Loucy (cell line): ENCODE results near the gene CAPN14.

Experiments used
- H2AFZ ChIP-seq: fragments of 200-600 bp; sonication (generic); 2 replicates; pipeline ENCODE4 v1.6.0; 2016; ENCODE audit warnings: antibody characterized with exemption, mild to moderate bottlenecking, low read length, moderate library complexity
- H3F3A ChIP-seq: fragments of 200-600 bp; 2 replicates; pipeline ENCODE4 v1.6.0; 2016; ENCODE audit warnings: antibody characterized with exemption, low read depth, mild to moderate bottlenecking
- H3K27me3 ChIP-seq: fragments of 200-600 bp; sonication (generic); 2 replicates; pipeline ENCODE4 v1.6.1; 2014; ENCODE audit warnings: low read length, mild to moderate bottlenecking; ENCODE audit not compliant: insufficient read depth, poor library complexity, severe bottlenecking
- H3K36me3 ChIP-seq: fragments of 200-600 bp; sonication (generic); 2 replicates; pipeline ENCODE4 v1.6.1; 2016; ENCODE audit warnings: low read length; ENCODE audit not compliant: insufficient read depth
- H3K4me1 ChIP-seq: fragments of 200-600 bp; sonication (generic); 2 replicates; pipeline ENCODE4 v1.5.1; 2014; ENCODE audit warnings: low read length, mild to moderate bottlenecking; ENCODE audit not compliant: insufficient read depth, poor library complexity, severe bottlenecking
- H3K4me2 ChIP-seq: fragments of 200-600 bp; sonication (generic); 2 replicates; pipeline ENCODE4 v1.6.0; 2014; ENCODE audit warnings: antibody characterized with exemption, low read length, low read depth, mild to moderate bottlenecking; ENCODE audit not compliant: poor library complexity, severe bottlenecking
- H3K4me3 ChIP-seq: fragments of 200-600 bp; sonication (generic); 2 replicates; pipeline ENCODE4 v1.5.1; 2014; ENCODE audit warnings: low read length, mild to moderate bottlenecking, mixed read lengths; ENCODE audit not compliant: poor library complexity, severe bottlenecking
- H3K79me2 ChIP-seq: fragments of 200-600 bp; sonication (generic); 2 replicates; pipeline ENCODE4 v1.6.1; 2014; ENCODE audit warnings: low read length; ENCODE audit not compliant: insufficient read depth
- H3K9ac ChIP-seq: fragments of 200-600 bp; sonication (generic); 2 replicates; pipeline ENCODE4 v1.6.0; 2014; ENCODE audit warnings: mild to moderate bottlenecking, low read depth, low read length, moderate library complexity; ENCODE audit not compliant: poor library complexity, severe bottlenecking
- H3K9me2 ChIP-seq: fragments of 200-600 bp; sonication (generic); replicated peaks from 2 replicates; pipeline ENCODE4 v1.6.1; 2016; ENCODE audit warnings: low read depth, low read length, mixed read lengths
- H3K9me3 ChIP-seq: fragments of 200-600 bp; sonication (generic); 2 replicates; pipeline ENCODE4 v1.6.1; 2014; ENCODE audit warnings: mild to moderate bottlenecking, antibody characterized with exemption, low read length, low read depth; ENCODE audit not compliant: insufficient read depth
- H4K20me1 ChIP-seq: fragments of 200-600 bp; sonication (generic); 2 replicates; pipeline ENCODE4 v1.6.0; 2014; ENCODE audit warnings: antibody characterized with exemption, low read length, mild to moderate bottlenecking; ENCODE audit not compliant: insufficient read depth, poor library complexity, severe bottlenecking
- CTCF ChIP-seq: fragments of 200-600 bp; sonication (generic); conservative IDR thresholded peaks from 2 replicates; pipeline ENCODE4 v1.5.1; 2014; ENCODE audit warnings: mild to moderate bottlenecking, antibody characterized with exemption, low read length
- EZH2phosphoT487 ChIP-seq: fragments of 200-600 bp; IDR thresholded peaks from 2 replicates; pipeline ENCODE4 v1.6.1; 2018; ENCODE audit warnings: antibody characterized with exemption, mild to moderate bottlenecking, moderate library complexity, borderline replicate concordance

Gene CAPN14

GRCh38 chr2:31134480-31134879, 82.8 kb downstream of the CAPN14 start:
- Histone ChIP-seq H3K36me3 (no peaks in the 10 kb centered on the region), H3K4me3 (no peak overlapping the region), H2AFZ (no peak overlapping the region), H3K79me2 (no peaks in the 10 kb centered on the region), H3K9ac (no peak overlapping the region), H3K9me3 (no peaks in the 10 kb centered on the region), H3K9me2 (no peaks in the 10 kb centered on the region), H3F3A (no peaks in the 10 kb centered on the region), H3K4me2 (no peak overlapping the region), H3K4me1 (no peaks in the 10 kb centered on the region), H4K20me1 (no peaks in the 10 kb centered on the region), H3K27me3 (peaks cover 23% of the 10 kb centered on the region)
- TF ChIP-seq EZH2phosphoT487 (no peak), CTCF (no peak)

DNA sequence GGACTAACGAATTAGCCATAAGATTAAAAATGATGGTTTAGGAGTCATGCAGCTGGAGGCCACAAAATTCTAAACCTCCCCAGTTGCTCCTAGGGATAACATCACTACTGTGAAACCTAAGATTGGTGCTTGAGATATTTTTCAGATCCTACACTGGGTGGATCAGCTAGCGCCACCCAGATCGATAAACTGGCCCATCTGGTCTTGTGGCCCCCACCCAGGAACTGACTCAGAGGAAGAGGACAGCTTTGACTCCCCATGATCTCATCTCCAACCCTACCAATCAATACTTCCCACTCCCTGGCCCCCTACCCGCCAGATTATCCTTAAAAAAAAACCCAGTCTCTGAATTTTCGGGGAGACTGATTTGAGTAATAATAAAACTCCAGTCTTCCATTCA, 84.5 kb downstream of the CAPN14 start:
- H2AFZ ChIP-seq = no peak overlapping the region
- no peaks in the 10 kb centered on the region for H3K36me3 ChIP-seq
- H3K4me3 ChIP-seq = no peak overlapping the region
- no peak overlapping the region for H3K4me2 ChIP-seq
- H3F3A ChIP-seq = no peaks in the 10 kb centered on the region
- no peak overlapping the region for H3K9ac ChIP-seq
- H3K9me2 ChIP-seq = no peaks in the 10 kb centered on the region
- H4K20me1 ChIP-seq = no peaks in the 10 kb centered on the region
- TF ChIP-seq CTCF (no peak), EZH2phosphoT487 (no peak)
- H3K4me1 ChIP-seq = no peaks in the 10 kb centered on the region
- H3K27me3 ChIP-seq = peaks cover 11% of the 10 kb centered on the region
- no peaks in the 10 kb centered on the region for H3K79me2 ChIP-seq
- H3K9me3 ChIP-seq = no peaks in the 10 kb centered on the region

GRCh38 chr2:31131871-31132270, 85.4 kb downstream of the CAPN14 start:
- Histone ChIP-seq H3K4me3 (no peak overlapping the region), H3K27me3 (peaks cover 4% of the 10 kb centered on the region), H3K36me3 (no peaks in the 10 kb centered on the region), H3K9me2 (no peaks in the 10 kb centered on the region), H2AFZ (no peak overlapping the region), H4K20me1 (no peaks in the 10 kb centered on the region), H3K9me3 (no peaks in the 10 kb centered on the region), H3K4me2 (no peak overlapping the region), H3K79me2 (no peaks in the 10 kb centered on the region), H3K9ac (no peak overlapping the region), H3F3A (no peaks in the 10 kb centered on the region), H3K4me1 (no peaks in the 10 kb centered on the region)
- TF ChIP-seq CTCF = no peak
- TF ChIP-seq EZH2phosphoT487 = no peak
